Heart left ventricle (tissue), 13 donors: Measurements from ENCODE around the gene LMNTD2.

ENCODE experiments used
- POLR2A ChIP-seq, 2 donors: fragments of 450-650 bp; IDR thresholded peaks; one replicate each; pipeline ENCODE4 v1.6.1; 2017; ENCODE audit warnings: antibody characterized with exemption in 2 of 2, mild to moderate bottlenecking in 2 of 2, moderate library complexity in 2 of 2
- TF ChIP-seq, protein P1 (sequence below), 12 donors: fragments of 200-600 bp; sonication (generic) in 4 of 12; IDR thresholded peaks; one replicate each; pipeline versions ENCODE4 v1.5.0 to v1.8.0; 2018 to 2022; ENCODE audit warnings: antibody characterized with exemption in 12 of 12, mild to moderate bottlenecking in 5 of 12
- donor health status: ischemic (EF 13 %, LVEDD 7.1; RV severe dilation, severe dysfunction).
- donor health status: DM: no; HTN: yes; CAD: no.
- donor health status: DM: no; HTN: no; CAD: no.
- donor health status: ischemic (EF 25% LVEDD 6.9; RV normal size, moderate dysfunction).
- donor health status: ischemic (EF 25% LVEDD 5.7; RV mildly dilated, moderate dysfunction).
- donor health status: ischemic (EF 35%, LVEDD 5.7; RV mildly dilated, moderate dysfunction).
- donor health status: nonischemic (EF 11% LVEDD 7.7; RV severe dilation, severe dysfunction).
- donor health status: DM: yes; HTN: yes; CAD: no.
- donor health status: PGD.
- donor health status: ischemic (EF 29% LVEDD 5.4; RV normal size, mild dysfunction).
- donor health status: nonischemic (EF 23%, LVEDD 6.1; RV moderate dilation, normal function).

DNA sequence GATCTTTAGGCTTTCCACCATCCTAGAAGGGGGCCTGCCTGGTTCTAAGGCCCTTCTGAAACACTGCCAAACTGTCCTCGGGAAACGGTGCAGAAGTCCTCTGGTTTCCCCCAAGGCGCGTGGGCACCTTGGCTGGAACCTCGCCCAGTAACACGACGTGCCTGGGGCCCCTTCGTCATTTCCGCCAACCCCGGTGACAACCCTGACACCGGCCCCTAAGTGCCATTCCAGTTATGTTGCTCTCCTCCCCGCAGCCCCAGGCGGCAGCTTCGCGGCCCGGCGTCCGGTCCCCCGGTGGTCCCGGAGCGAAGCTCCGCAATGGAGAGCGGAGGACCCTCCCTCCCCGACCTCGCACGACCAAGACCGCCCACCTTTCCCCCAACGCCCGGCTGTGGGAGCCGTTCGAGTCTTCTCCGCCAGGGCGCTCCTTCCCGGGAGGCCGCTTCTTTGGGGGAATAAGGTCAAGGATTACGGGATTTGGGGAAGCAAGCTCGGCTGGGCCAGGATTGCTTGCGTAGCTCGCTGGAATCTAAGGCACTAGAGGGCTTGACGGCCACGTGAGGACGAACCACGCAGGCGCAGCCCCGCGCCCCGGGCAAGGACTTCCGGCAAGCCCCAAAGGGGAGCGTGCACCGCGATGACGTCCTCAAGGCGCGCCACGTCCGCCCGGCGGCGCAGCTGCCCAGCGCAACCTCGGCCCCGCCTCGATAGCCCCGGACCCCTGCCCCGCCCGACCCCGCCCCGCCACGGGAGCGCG, 54.1 kb downstream of the LMNTD2 start:
- peak in 1 of 2 donors; percentile 69 for TF ChIP-seq POLR2A (IDR thresholded peaks at IDR 0.05)
- TF ChIP-seq, protein P1, sequence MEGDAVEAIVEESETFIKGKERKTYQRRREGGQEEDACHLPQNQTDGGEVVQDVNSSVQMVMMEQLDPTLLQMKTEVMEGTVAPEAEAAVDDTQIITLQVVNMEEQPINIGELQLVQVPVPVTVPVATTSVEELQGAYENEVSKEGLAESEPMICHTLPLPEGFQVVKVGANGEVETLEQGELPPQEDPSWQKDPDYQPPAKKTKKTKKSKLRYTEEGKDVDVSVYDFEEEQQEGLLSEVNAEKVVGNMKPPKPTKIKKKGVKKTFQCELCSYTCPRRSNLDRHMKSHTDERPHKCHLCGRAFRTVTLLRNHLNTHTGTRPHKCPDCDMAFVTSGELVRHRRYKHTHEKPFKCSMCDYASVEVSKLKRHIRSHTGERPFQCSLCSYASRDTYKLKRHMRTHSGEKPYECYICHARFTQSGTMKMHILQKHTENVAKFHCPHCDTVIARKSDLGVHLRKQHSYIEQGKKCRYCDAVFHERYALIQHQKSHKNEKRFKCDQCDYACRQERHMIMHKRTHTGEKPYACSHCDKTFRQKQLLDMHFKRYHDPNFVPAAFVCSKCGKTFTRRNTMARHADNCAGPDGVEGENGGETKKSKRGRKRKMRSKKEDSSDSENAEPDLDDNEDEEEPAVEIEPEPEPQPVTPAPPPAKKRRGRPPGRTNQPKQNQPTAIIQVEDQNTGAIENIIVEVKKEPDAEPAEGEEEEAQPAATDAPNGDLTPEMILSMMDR (IDR thresholded peaks at IDR 0.05): no peak
